A673 (cell line): Measurements from ENCODE around the gene FRS3. TPM values are rescaled to one million over a fixed set of nuclear protein-coding genes. Genes with fewer than 3 reads are reported as not detected.

Experiments used
- BruUV-seq: library from RNA; stranded (reverse); fragments of 400-500 nt; replicated peaks from 2 replicates; lab custom pipeline; 2021; lab: Mats Ljungman, UMichigan
- CTCF ChIA-PET: fragments of 300-600 bp; sonication (Branson Sonifier 250); formaldehyde crosslinking; loops from one replicate; lab custom pipeline; 2022; ENCODE audit warnings: antibody characterized with exemption; lab: Charles Lee
- POLR2A ChIA-PET: fragments of 300-600 bp; sonication (Branson Sonifier 250); formaldehyde crosslinking; loops from one replicate; lab custom pipeline; 2022; ENCODE audit warnings: antibody characterized with exemption; ENCODE audit not compliant: low non-redundant PET; lab: Charles Lee
- DNase-seq: peaks from one replicate; pipeline ENCODE4 v3.0.0-alpha.2; 2015; ENCODE audit warnings: low spot score
- H3K27ac ChIP-seq: fragments of 200-600 bp; sonication (generic); 2 replicates; pipeline ENCODE4 v1.5.1; 2016; ENCODE audit warnings: mixed run types, low read depth, mild to moderate bottlenecking, mixed read lengths, antibody characterized with exemption, low read length; ENCODE audit not compliant: poor library complexity, severe bottlenecking
- H3K27me3 ChIP-seq: fragments of 200-600 bp; sonication (generic); replicated peaks from 2 replicates; pipeline ENCODE4 v1.6.1; 2017; ENCODE audit warnings: mixed run types, low read depth, mild to moderate bottlenecking, mixed read lengths, antibody characterized with exemption, low read length; ENCODE audit not compliant: insufficient read depth, poor library complexity
- H3K36me3 ChIP-seq: fragments of 200-600 bp; sonication (generic); 2 replicates; pipeline ENCODE4 v1.6.1; 2016; ENCODE audit warnings: mixed run types, mild to moderate bottlenecking, mixed read lengths, antibody characterized with exemption, low read length; ENCODE audit not compliant: insufficient read depth, poor library complexity, severe bottlenecking
- H3K4me1 ChIP-seq: fragments of 200-600 bp; sonication (generic); 2 replicates; pipeline ENCODE4 v1.6.1; 2017; ENCODE audit warnings: mixed run types, mild to moderate bottlenecking, mixed read lengths, antibody characterized with exemption, low read length; ENCODE audit not compliant: insufficient read depth, poor library complexity, severe bottlenecking
- H3K4me3 ChIP-seq: fragments of 200-600 bp; sonication (generic); 2 replicates; pipeline ENCODE4 v1.5.1; 2016; ENCODE audit warnings: low read depth, mixed run types, mild to moderate bottlenecking, mixed read lengths, low read length; ENCODE audit not compliant: poor library complexity, severe bottlenecking
- H3K9me3 ChIP-seq: fragments of 200-600 bp; sonication (generic); 2 replicates; pipeline ENCODE4 v1.6.1; 2016; ENCODE audit warnings: mixed run types, low read depth, mild to moderate bottlenecking, mixed read lengths, antibody characterized with exemption, low read length; ENCODE audit not compliant: poor library complexity, severe bottlenecking
- EZH2 ChIP-seq: fragments of 200-600 bp; sonication (generic); IDR thresholded peaks from 2 replicates; pipeline ENCODE4 v1.6.1; 2017; ENCODE audit warnings: borderline replicate concordance, low read depth, mild to moderate bottlenecking, mixed read lengths, antibody characterized with exemption, low read length; ENCODE audit not compliant: poor library complexity, severe bottlenecking
- intact Hi-C: fragments of 100-400 bp; cut with micrococcal nuclease; formaldehyde crosslinking; loops from one replicate; pipeline ENCODE4 v1.10.0; 2022; ENCODE audit not compliant: unreplicated experiment
- total RNA-seq: library from RNA; stranded (reverse); gene quantifications from 2 replicates; pipeline ENCODE4 v1.2.3, GENCODE V29; 2021
- TF ChIP-seq, protein P1 (sequence below): fragments of 300-800, 200-600 bp; sonication (generic); conservative IDR thresholded peaks from 2 replicates; pipeline ENCODE4 v1.5.1; 2017; ENCODE audit warnings: low read depth, mild to moderate bottlenecking, antibody characterized with exemption, low read length, moderate library complexity, mixed read lengths

Gene FRS3
- total RNA-seq, 1 experiment from 2014 or later = 3.0 TPM

DNA sequence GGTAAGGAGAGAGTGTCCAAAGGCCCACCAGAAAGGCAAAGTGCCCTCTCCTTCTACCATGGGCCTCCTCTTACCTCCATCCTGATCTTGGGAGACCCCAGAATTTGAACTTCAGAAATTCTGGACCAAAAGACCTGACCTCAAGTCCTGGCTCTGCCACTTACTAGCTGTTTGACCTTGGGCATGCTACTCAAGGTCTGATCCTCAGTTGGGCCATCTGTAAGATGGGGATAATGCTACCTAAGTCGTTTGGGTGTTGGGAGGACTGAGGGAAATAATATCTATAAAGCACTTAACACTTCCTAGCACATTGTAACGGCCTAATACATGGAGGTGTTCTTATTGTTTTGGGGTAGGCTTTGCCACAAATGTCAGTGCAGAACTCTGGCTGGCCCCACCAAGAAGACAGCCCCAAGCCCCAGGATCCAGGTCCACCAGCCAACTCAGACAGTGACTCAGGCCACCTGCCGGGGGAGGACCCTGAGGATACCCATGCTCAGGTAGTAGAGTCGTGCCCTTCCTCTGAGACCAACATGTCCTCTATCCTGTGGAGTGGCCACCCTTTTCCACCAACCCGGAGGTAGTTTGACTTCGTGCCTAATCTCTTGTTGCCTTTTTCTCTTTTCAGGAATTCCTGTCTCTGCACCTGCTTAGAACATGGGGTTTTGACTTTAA is 3.5 kb upstream of the FRS3 start:
- no peaks in the 10 kb centered on the region for H3K27me3 ChIP-seq
- peaks cover 22% of the 10 kb centered on the region for H3K4me1 ChIP-seq
- no peak overlapping the region for H3K4me3 ChIP-seq
- CTCF ChIA-PET = no interaction called here
- no peak for DNase-seq
- POLR2A ChIA-PET = no interaction called here
- BruUV-seq = no TSS peak
- intact Hi-C loops = no loop called here
- no peaks in the 10 kb centered on the region for H3K36me3 ChIP-seq
- TF ChIP-seq EZH2 = no peak
- TF ChIP-seq, protein P1, sequence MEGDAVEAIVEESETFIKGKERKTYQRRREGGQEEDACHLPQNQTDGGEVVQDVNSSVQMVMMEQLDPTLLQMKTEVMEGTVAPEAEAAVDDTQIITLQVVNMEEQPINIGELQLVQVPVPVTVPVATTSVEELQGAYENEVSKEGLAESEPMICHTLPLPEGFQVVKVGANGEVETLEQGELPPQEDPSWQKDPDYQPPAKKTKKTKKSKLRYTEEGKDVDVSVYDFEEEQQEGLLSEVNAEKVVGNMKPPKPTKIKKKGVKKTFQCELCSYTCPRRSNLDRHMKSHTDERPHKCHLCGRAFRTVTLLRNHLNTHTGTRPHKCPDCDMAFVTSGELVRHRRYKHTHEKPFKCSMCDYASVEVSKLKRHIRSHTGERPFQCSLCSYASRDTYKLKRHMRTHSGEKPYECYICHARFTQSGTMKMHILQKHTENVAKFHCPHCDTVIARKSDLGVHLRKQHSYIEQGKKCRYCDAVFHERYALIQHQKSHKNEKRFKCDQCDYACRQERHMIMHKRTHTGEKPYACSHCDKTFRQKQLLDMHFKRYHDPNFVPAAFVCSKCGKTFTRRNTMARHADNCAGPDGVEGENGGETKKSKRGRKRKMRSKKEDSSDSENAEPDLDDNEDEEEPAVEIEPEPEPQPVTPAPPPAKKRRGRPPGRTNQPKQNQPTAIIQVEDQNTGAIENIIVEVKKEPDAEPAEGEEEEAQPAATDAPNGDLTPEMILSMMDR = no peak
- H3K27ac ChIP-seq = no peak overlapping the region
- H3K9me3 ChIP-seq = no peaks in the 10 kb centered on the region

DNA sequence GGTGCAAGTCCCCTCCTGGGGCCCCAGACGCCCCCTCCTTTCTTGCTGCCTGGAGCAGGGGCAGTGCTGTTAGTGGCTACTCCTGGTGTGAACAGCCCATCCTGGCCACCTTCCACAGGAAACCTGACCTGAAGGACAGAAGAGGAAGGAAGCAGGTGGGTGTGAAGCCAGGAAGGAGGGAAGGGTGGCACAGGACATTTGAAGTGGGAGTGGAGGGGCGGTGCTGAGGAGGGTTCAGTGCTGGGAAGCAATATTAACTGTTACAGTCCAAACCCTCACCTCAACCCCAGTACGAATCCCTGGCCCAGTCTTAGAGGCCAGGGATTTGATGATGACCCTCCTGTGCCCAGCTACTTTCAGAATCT is 1.6 kb upstream of the FRS3 start:
- H3K4me3 ChIP-seq = peak overlapping the region; percentile 81
- no peak for DNase-seq
- TF ChIP-seq, protein P1 = no peak
- peaks cover 22% of the 10 kb centered on the region for H3K4me1 ChIP-seq
- intact Hi-C loops = loop anchor here (2.0 kb wide), 2 partner anchors 263 to 385 kb away; no protein-coding TSS in a partner anchor
- CTCF ChIA-PET = interaction anchor here (1.6 kb wide), 1 partner anchor 413 kb away, joined by 5 read pairs; no protein-coding TSS in a partner anchor
- BruUV-seq = no TSS peak
- no peaks in the 10 kb centered on the region for H3K9me3 ChIP-seq
- H3K27ac ChIP-seq = no peak overlapping the region
- H3K27me3 ChIP-seq = no peaks in the 10 kb centered on the region
- peaks cover 6% of the 10 kb centered on the region for H3K36me3 ChIP-seq
- POLR2A ChIA-PET = no interaction called here

DNA sequence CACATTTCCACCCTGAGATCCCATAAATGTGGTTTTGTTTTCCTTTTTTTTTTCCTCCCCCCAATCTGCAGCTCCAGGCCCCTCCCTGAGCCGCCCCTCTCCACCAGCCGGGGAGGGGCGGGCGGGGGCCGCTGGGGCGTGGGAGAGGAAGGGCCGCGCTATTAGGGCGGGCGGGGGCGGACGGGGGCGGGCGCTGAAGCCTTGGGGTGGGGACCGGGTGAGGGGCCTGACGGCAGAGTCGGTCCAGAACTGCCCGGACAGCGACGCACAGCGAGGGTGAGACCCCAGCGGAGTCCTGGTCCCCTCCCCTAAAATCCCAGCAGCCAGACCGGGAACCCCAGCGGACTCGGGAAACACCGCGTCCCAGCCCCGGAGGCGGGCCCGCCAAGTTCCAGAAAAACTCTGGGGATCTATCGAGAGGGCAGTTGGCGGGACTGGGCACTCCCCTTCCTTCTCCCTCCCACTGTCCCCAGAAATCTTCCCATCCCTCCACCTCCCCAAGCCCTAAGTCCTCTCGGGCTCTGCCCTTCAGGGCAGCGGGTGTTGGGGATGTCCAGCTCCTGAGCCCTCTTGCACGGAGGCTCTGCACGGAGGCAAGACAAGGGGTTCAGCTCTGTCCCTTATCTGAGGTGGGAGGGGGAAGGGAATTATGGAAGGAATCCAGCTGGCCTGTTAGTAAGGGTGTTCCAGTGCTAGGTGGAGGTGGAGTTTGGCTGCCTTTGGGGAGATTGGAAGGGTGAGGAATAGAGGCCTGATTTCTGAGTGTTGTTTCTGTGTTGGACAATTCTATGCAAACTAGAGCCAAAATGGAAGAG is 1.1 kb upstream of the FRS3 start, which contains the start of gene PRICKLE4:
TSS of gene PRICKLE4 (plus strand) at position 232 of the 815 bp plus-strand sequence. CDS start 2,692 bp downstream, outside the sequence.
- intact Hi-C loops = loop anchor here (1.0 to 2.0 kb wide), 3 partner anchors 264 to 437 kb away; partner anchors contain the start of gene MRPS10
- Histone ChIP-seq H3K27ac (peak within 1 kb of the TSS; percentile 53), H3K4me3 (peak within 1 kb of the TSS; percentile 81), H3K4me1 (peaks cover 18% of the 10 kb centered on the region), H3K36me3 (peaks cover 6% of the 10 kb centered on the region), H3K27me3 (no peaks in the 10 kb centered on the region), H3K9me3 (no peaks in the 10 kb centered on the region)
- ChIA-PET CTCF (interaction anchor here (0.5 to 1.6 kb wide), 4 partner anchors 113 to 552 kb away, joined by 3 to 7 read pairs (median 6); no protein-coding TSS in a partner anchor), POLR2A (no interaction called here)
- peak; percentile 17 for DNase-seq
- no peak for TF ChIP-seq EZH2
- TF ChIP-seq, protein P1 = no peak
- no TSS peak for BruUV-seq
